Esophagus (tissue), 2 donors: ENCODE measurements around the gene C15orf40. TPM values are rescaled to one million over a fixed set of nuclear protein-coding genes. Genes with fewer than 3 reads are reported as not detected.
"Not testable (repeated sequence)": the region's sequence is repeated elsewhere in the genome, so short reads cannot be mapped to it uniquely, and the experiment has no call there.

Experiments used
- H3K27ac ChIP-seq, 2 donors: one replicate each; pipeline ENCODE4 v1.5.1; 2013; ENCODE audit warnings: low read depth in 2 of 2, mild to moderate bottlenecking in 2 of 2, inconsistent platforms in 1 of 2, low read length in 1 of 2, moderate library complexity in 1 of 2
- H3K27me3 ChIP-seq, 2 donors: one replicate each; pipeline ENCODE4 v1.6.1; 2013; ENCODE audit warnings: low read length in 2 of 2, control low read depth in 1 of 2, mild to moderate bottlenecking in 1 of 2; ENCODE audit not compliant: insufficient read depth in 2 of 2, control insufficient read depth in 1 of 2
- H3K36me3 ChIP-seq, 2 donors: one replicate each; pipeline ENCODE4 v1.6.1; 2013; ENCODE audit warnings: low read length in 1 of 2; ENCODE audit not compliant: control insufficient read depth in 2 of 2, insufficient read depth in 2 of 2
- H3K4me1 ChIP-seq, 2 donors: one replicate each; pipeline ENCODE4 v1.6.1; 2013; ENCODE audit warnings: low read length in 1 of 2; ENCODE audit not compliant: control insufficient read depth in 2 of 2, insufficient read depth in 2 of 2
- H3K4me3 ChIP-seq, 2 donors: one replicate each; pipeline ENCODE4 v1.5.1; 2013; ENCODE audit warnings: low read length in 2 of 2, mild to moderate bottlenecking in 2 of 2, low read depth in 1 of 2, moderate library complexity in 1 of 2
- H3K9me3 ChIP-seq, 2 donors: one replicate each; pipeline ENCODE4 v1.6.1; 2013; ENCODE audit warnings: mild to moderate bottlenecking in 2 of 2, low read depth in 1 of 2, low read length in 1 of 2, moderate library complexity in 1 of 2; ENCODE audit not compliant: control insufficient read depth in 2 of 2, insufficient read depth in 1 of 2
- WGBS, 2 donors: extraction: QIAGEN DNeasy Blood & Tissue Kit; methylation state at CpG; one replicate each; pipeline ENCODE4 v1.1.7; 2013; 5-methylcytosine and 5-hydroxymethylcytosine counted together
- polyA plus RNA-seq, 2 donors: library from polyadenylated mRNA; stranded (reverse); fragments of 200-250 nt; gene quantifications; one replicate each; pipeline ENCODE4 v1.2.3, GENCODE V29; 2013
- donor health status: healthy with polysubstance abuse.
- donor health status: Bipolar disorder and iron deficiency.

C15orf40 gene
- polyA plus RNA-seq, 2 donors, result 17.0 to 19.5 TPM

- no peaks in the 10 kb centered on the region for H3K36me3 ChIP-seq
- H3K27me3 ChIP-seq, result no peaks in the 10 kb centered on the region
- H3K4me1 ChIP-seq, result peaks cover 0 to 11% of the 10 kb centered on the region in 2 donors
- no peak overlapping the region for H3K4me3 ChIP-seq
- H3K27ac ChIP-seq, result no peak overlapping the region
- no peaks in the 10 kb centered on the region for H3K9me3 ChIP-seq
- 74 to 85% methylated on average over 8 of the region's 8 CpGs for WGBS, 2 donors
Measured at GRCh38 chr15:82946155-82946701, 65.2 kb downstream of the C15orf40 start.

GRCh38 chr15:82945326-82945725 is 66.1 kb downstream of the C15orf40 start:
- WGBS, 2 donors, result 83 to 86% methylated on average over 5 of the region's 5 CpGs
- Histone ChIP-seq H3K27me3 (no peaks in the 10 kb centered on the region), H3K4me1 (peaks cover 0 to 8% of the 10 kb centered on the region in 2 donors), H3K4me3 (no peak overlapping the region), H3K9me3 (no peaks in the 10 kb centered on the region), H3K36me3 (no peaks in the 10 kb centered on the region), H3K27ac (no peak overlapping the region)

GRCh38 chr15:82944821-82945220 is 66.6 kb downstream of the C15orf40 start:
- Histone ChIP-seq H3K27me3 (no peaks in the 10 kb centered on the region), H3K4me3 (no peak overlapping the region), H3K9me3 (no peaks in the 10 kb centered on the region), H3K4me1 (peaks cover 0 to 8% of the 10 kb centered on the region in 2 donors), H3K36me3 (no peaks in the 10 kb centered on the region), H3K27ac (no peak overlapping the region)
- WGBS, 2 donors, result 65 to 70% methylated on average over 5 of the region's 5 CpGs

GRCh38 chr15:82944056-82944455 is 67.4 kb downstream of the C15orf40 start:
- Histone ChIP-seq H3K27ac (no peak overlapping the region), H3K36me3 (no peaks in the 10 kb centered on the region)
- WGBS, 2 donors, result 63 to 64% methylated on average over 5 of the region's 5 CpGs

GRCh38 chr15:82943176-82943575 is 68.3 kb downstream of the C15orf40 start:
- H3K4me1 ChIP-seq, result peaks cover 0 to 8% of the 10 kb centered on the region in 2 donors
- no peak overlapping the region for H3K4me3 ChIP-seq
- H3K27ac ChIP-seq, result no peak overlapping the region
- 64 to 68% methylated on average over 3 of the region's 3 CpGs for WGBS, 2 donors
- no peaks in the 10 kb centered on the region for H3K36me3 ChIP-seq
- no peaks in the 10 kb centered on the region for H3K9me3 ChIP-seq
- no peaks in the 10 kb centered on the region for H3K27me3 ChIP-seq

More at GRCh38 chr15:82944056-82944455, 67.4 kb downstream of the C15orf40 start:
- H3K4me3 ChIP-seq, result no peak overlapping the region
- peaks cover 0 to 8% of the 10 kb centered on the region in 2 donors for H3K4me1 ChIP-seq
- no peaks in the 10 kb centered on the region for H3K27me3 ChIP-seq
- H3K9me3 ChIP-seq, result no peaks in the 10 kb centered on the region

GRCh38 chr15:82942691-82943090 is 68.7 kb downstream of the C15orf40 start:
- Histone ChIP-seq H3K4me1 (peaks cover 0 to 8% of the 10 kb centered on the region in 2 donors), H3K36me3 (no peaks in the 10 kb centered on the region), H3K27me3 (no peaks in the 10 kb centered on the region), H3K9me3 (no peaks in the 10 kb centered on the region), H3K4me3 (no peak overlapping the region), H3K27ac (no peak overlapping the region)
- WGBS, 2 donors, result 47 to 50% methylated on average over 8 of the region's 8 CpGs

- WGBS, 2 donors, result 94% methylated on average over 6 of the region's 6 CpGs
- H3K27ac ChIP-seq, H3K9me3 ChIP-seq, H3K4me3 ChIP-seq, H3K27me3 ChIP-seq, H3K36me3 ChIP-seq: not testable (repeated sequence)
- peaks cover 0 to 17% of the 10 kb centered on the region in 2 donors for H3K4me1 ChIP-seq
Measured at GRCh38 chr15:82939678-82940077, 71.8 kb downstream of the C15orf40 start.

Other genes with a start within 250 kb of the C15orf40 start
- under 1 TPM; 0.01 to 0.12 TPM for gene FSD2, start 205.6 kb downstream of the C15orf40 start, polyA plus RNA-seq
- 1 to 10 TPM; 4.1 to 4.5 TPM for gene WHAMM, start 202.0 kb downstream of the C15orf40 start, polyA plus RNA-seq
- 10 to 100 TPM; 13.8 to 23.0 TPM for gene HOMER2, start 58.9 kb downstream of the C15orf40 start, polyA plus RNA-seq
- gene RAMAC, start 25.4 kb downstream of the C15orf40 start, polyA plus RNA-seq, result 10 to 100 TPM; 26.3 to 28.2 TPM
- 10 to 100 TPM in 1 of 2 donors, 1 to 10 TPM in 1; 6.8 to 18.1 TPM for gene BTBD1, start 55.6 kb upstream of the C15orf40 start, polyA plus RNA-seq
- gene TM6SF1, start 96.0 kb upstream of the C15orf40 start, polyA plus RNA-seq, result 1 to 10 TPM in 1 of 2 donors, under 1 TPM in 1; 0.75 to 1.1 TPM
- 1 to 10 TPM; 3.4 to 6.3 TPM for gene HDGFL3, start 196.2 kb upstream of the C15orf40 start, polyA plus RNA-seq